ENCODE data around the gene CSMD2. TPM values are rescaled to one million over a fixed set of nuclear protein-coding genes. Genes with fewer than 3 reads are reported as not detected.

The CSMD2 gene
- total and polyA plus RNA-seq, 2 of the 4 experiments (the other 2 are of a cell fraction), result under 0.01 to 0.36 TPM

GRCh38 chr1:33763406-33763805, 401.6 kb downstream of the CSMD2 start:
- TF ChIP-seq NFE2L2 (IDR thresholded peaks at IDR 0.05; ENCODE audit: low read depth, low read length) (no peak), MAZ (IDR thresholded peaks at IDR 0.05; ENCODE audit: borderline replicate concordance, low read depth, low read length) (no peak), BHLHE40 (IDR thresholded peaks at IDR 0.05; ENCODE audit: low read depth, low read length) (no peak), FOS (IDR thresholded peaks at IDR 0.05; ENCODE audit: low read depth, low read length) (no peak), RAD21 (IDR thresholded peaks at IDR 0.05; ENCODE audit: low read length) (no peak), RCOR1 (IDR thresholded peaks at IDR 0.05; ENCODE audit: insufficient replicate concordance, low read length) (no peak), CEBPB (IDR thresholded peaks at IDR 0.05; ENCODE audit: low read depth, low read length) (no peak), CHD1 (IDR thresholded peaks at IDR 0.05; ENCODE audit: low read depth, low read length) (no peak), USF2 (IDR thresholded peaks at IDR 0.05; ENCODE audit: low read depth, low read length) (no peak), RFX5 (IDR thresholded peaks at IDR 0.05; ENCODE audit: low read depth, low read length) (no peak), SMC3 (IDR thresholded peaks at IDR 0.05; ENCODE audit: low read depth, low read length) (no peak), MXI1 (IDR thresholded peaks at IDR 0.05; ENCODE audit: borderline replicate concordance, low read depth, low read length) (no peak), POLR2A (IDR thresholded peaks at IDR 0.05; ENCODE audit: low read depth, low read length) (no peak), MAFK (IDR thresholded peaks at IDR 0.05; ENCODE audit: low read depth, low read length) (no peak)
- TF ChIP-seq, protein P1, sequence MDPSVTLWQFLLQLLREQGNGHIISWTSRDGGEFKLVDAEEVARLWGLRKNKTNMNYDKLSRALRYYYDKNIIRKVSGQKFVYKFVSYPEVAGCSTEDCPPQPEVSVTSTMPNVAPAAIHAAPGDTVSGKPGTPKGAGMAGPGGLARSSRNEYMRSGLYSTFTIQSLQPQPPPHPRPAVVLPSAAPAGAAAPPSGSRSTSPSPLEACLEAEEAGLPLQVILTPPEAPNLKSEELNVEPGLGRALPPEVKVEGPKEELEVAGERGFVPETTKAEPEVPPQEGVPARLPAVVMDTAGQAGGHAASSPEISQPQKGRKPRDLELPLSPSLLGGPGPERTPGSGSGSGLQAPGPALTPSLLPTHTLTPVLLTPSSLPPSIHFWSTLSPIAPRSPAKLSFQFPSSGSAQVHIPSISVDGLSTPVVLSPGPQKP (IDR thresholded peaks at IDR 0.05; ENCODE audit: borderline replicate concordance, low read depth, low read length), result no peak
- TF ChIP-seq, protein P2, sequence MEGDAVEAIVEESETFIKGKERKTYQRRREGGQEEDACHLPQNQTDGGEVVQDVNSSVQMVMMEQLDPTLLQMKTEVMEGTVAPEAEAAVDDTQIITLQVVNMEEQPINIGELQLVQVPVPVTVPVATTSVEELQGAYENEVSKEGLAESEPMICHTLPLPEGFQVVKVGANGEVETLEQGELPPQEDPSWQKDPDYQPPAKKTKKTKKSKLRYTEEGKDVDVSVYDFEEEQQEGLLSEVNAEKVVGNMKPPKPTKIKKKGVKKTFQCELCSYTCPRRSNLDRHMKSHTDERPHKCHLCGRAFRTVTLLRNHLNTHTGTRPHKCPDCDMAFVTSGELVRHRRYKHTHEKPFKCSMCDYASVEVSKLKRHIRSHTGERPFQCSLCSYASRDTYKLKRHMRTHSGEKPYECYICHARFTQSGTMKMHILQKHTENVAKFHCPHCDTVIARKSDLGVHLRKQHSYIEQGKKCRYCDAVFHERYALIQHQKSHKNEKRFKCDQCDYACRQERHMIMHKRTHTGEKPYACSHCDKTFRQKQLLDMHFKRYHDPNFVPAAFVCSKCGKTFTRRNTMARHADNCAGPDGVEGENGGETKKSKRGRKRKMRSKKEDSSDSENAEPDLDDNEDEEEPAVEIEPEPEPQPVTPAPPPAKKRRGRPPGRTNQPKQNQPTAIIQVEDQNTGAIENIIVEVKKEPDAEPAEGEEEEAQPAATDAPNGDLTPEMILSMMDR (conservative IDR thresholded peaks at IDR 0.05; ENCODE audit: low read depth, low read length), result no peak
- Histone ChIP-seq H2BK15ac (ENCODE audit: low read depth, low read length) (no peak overlapping the region), H4K91ac (ENCODE audit: insufficient read depth, low read depth, low read length) (no peak overlapping the region), H2AK5ac (ENCODE audit: low read depth, low read length) (no peak overlapping the region), H2AK9ac (replicated peaks; ENCODE audit: low read depth, low read length, poor library complexity) (no peak overlapping the region), H3K36me3 (ENCODE audit: control insufficient read depth, insufficient read depth, low read length) (no peaks in the 10 kb centered on the region), H3K9me3 (ENCODE audit: control insufficient read depth, insufficient read depth, low read length) (peaks cover 21% of the 10 kb centered on the region), H3K9ac (ENCODE audit: low read depth, low read length) (no peak overlapping the region), H3K18ac (ENCODE audit: low read depth, low read length) (no peak overlapping the region), H4K8ac (ENCODE audit: low read depth in 2 of 2, low read length in 2 of 2) (no peak overlapping the region), H3K4me2 (ENCODE audit: low read depth, low read length) (no peak overlapping the region), H3K56ac (ENCODE audit: extremely low read depth, insufficient read depth, low read length) (no peak overlapping the region), H2BK5ac (ENCODE audit: low read depth, low read length, poor library complexity, severe bottlenecking) (no peak overlapping the region), H4K5ac (ENCODE audit: low read depth, low read length) (no peak overlapping the region), H4K20me1 (ENCODE audit: insufficient read depth, low read length) (no peaks in the 10 kb centered on the region), H3K14ac (replicated peaks; ENCODE audit: low read depth, low read length) (no peak overlapping the region), H3K4ac (ENCODE audit: low read depth, low read length) (no peak overlapping the region), H3K9me1 (ENCODE audit: insufficient read depth, low read length) (no peaks in the 10 kb centered on the region), H3K79me1 (ENCODE audit: low read depth in 1 of 2, low read length in 2 of 2) (no peaks in the 10 kb centered on the region), H3K27ac (ENCODE audit: insufficient read depth, low read length) (no peak overlapping the region), H2BK120ac (ENCODE audit: low read depth, low read length) (no peak overlapping the region), H3K4me1 (ENCODE audit: control insufficient read depth, insufficient read depth, low read length) (no peaks in the 10 kb centered on the region), H2AFZ (replicated peaks; ENCODE audit: low read length, poor library complexity) (no peak overlapping the region), H3K4me3 (ENCODE audit: insufficient read depth, low read depth, low read length) (no peak overlapping the region), H2BK20ac (ENCODE audit: low read depth, low read length) (no peak overlapping the region), H3K27me3 (ENCODE audit: control insufficient read depth, insufficient read depth, low read length) (no peaks in the 10 kb centered on the region), H3K23ac (ENCODE audit: low read depth, low read length) (no peak overlapping the region)
- ATAC-seq (ENCODE audit: low read depth) (peak; percentile 35; the same call in 1 of the 2 replicates), DNase-seq (peak; percentile 19)
- ChIA-PET CTCF (no interaction called here), POLR2A (ENCODE audit: unreplicated experiment) (no interaction called here)
- no CpG with 5 or more reads among the region's 3 CpGs for WGBS, 2 experiments (ENCODE audit: extremely low coverage in 2 of 2, insufficient read length in 1 of 2)
- in situ Hi-C loops (cut with MboI; ENCODE audit: low sequenced_read_pairs), result no loop called here
- dilution Hi-C loops (cut with HindIII; ENCODE audit: low sequenced_read_pairs, unreplicated experiment), result no loop called here
- BruUV-seq (replicated peaks), result no TSS peak
- intact Hi-C loops (cut with micrococcal nuclease), result no loop called here
